Fibroblast of the aortic adventitia (primary cell): ENCODE data around the gene DCAF17. TPM values are rescaled to one million over a fixed set of nuclear protein-coding genes. Genes with fewer than 3 reads are reported as not detected.
"Not testable (repeated sequence)": the region's sequence is repeated elsewhere in the genome, so short reads cannot be mapped to it uniquely, and the experiment has no call there.

ENCODE experiments used
- DNase-seq: peaks from one replicate; pipeline ENCODE4 v3.0.0-alpha.2; 2010; ENCODE audit warnings: low read depth
- H3K4me3 ChIP-seq: 2 replicates; pipeline ENCODE4 v1.5.1; 2011; ENCODE audit warnings: low read depth, mild to moderate bottlenecking, control low read depth, low read length, moderate library complexity
- CTCF ChIP-seq: IDR thresholded peaks from 2 replicates; pipeline ENCODE4 v1.5.1; 2011; ENCODE audit warnings: mild to moderate bottlenecking, low read length, control low read depth, inconsistent platforms; ENCODE audit not compliant: insufficient read depth
- total RNA-seq: library from RNA; depleted of rRNA; stranded (reverse); fragments of >200 nt; gene quantifications from 2 replicates; pipeline ENCODE4 v1.2.3, GENCODE V29; 2012; ENCODE audit warnings: low replicate concordance

DCAF17 gene
- total RNA-seq, 1 donor, result 34.7 TPM

GRCh38 chr2:171523088-171524017 lies 89.3 kb downstream of the DCAF17 start:
- DNase-seq, result peak; percentile 79
- TF ChIP-seq CTCF, result no peak
- H3K4me3 ChIP-seq, result peak overlapping the region; percentile 95

GRCh38 chr2:171524018-171524401 lies 90.0 kb downstream of the DCAF17 start:
- peak overlapping the region; percentile 95 for H3K4me3 ChIP-seq
- DNase-seq, result peak; percentile 73
- no peak for TF ChIP-seq CTCF

GRCh38 chr2:171529914-171530313 lies 95.9 kb downstream of the DCAF17 start:
- peak; percentile 79 for TF ChIP-seq CTCF
- DNase-seq, result no peak
- H3K4me3 ChIP-seq, result no peak overlapping the region

- no peak for DNase-seq
These were observed 96.4 kb downstream of the DCAF17 start for GRCh38 chr2:171530378-171530777.

GRCh38 chr2:171530859-171531258 lies 96.8 kb downstream of the DCAF17 start:
- peak overlapping the region; percentile 22 for H3K4me3 ChIP-seq
- not testable (repeated sequence) for DNase-seq

More at GRCh38 chr2:171530378-171530777, 96.4 kb downstream of the DCAF17 start:
- TF ChIP-seq CTCF, result no peak
- H3K4me3 ChIP-seq, result peak overlapping the region; percentile 22

- no peak for TF ChIP-seq CTCF
- peak; percentile 88 for DNase-seq
- peak overlapping the region; percentile 32 for H3K4me3 ChIP-seq
These were observed 97.3 kb downstream of the DCAF17 start for GRCh38 chr2:171531291-171531690.

- H3K4me3 ChIP-seq, result peak overlapping the region; percentile 5
These were observed 97.9 kb downstream of the DCAF17 start for GRCh38 chr2:171531836-171532450.

More at GRCh38 chr2:171531836-171532450, 97.9 kb downstream of the DCAF17 start:
- peak; percentile 58 for DNase-seq
- no peak for TF ChIP-seq CTCF
